Right cardiac atrium (tissue), 5 donors: ENCODE results near the gene GDPD5. TPM values are rescaled to one million over a fixed set of nuclear protein-coding genes. Genes with fewer than 3 reads are reported as not detected.

ENCODE experiments used
- ATAC-seq, 2 donors: fragments of 200-7000 bp; cut with Tn5 transposase; one replicate each; pipeline versions ENCODE4 v1.8.0 to v1.9.1; 2020; ENCODE audit warnings: moderate library complexity in 2 of 2, mild to moderate bottlenecking in 1 of 2
- DNase-seq, 3 donors: peaks; one replicate each; pipeline ENCODE4 v3.0.0-alpha.2; 2020
- H3K27ac ChIP-seq: one replicate; pipeline ENCODE4 v1.5.1; 2013; ENCODE audit warnings: mild to moderate bottlenecking, low read length, control low read depth, moderate library complexity
- H3K27me3 ChIP-seq: one replicate; pipeline ENCODE4 v1.6.1; 2013; ENCODE audit not compliant: control insufficient read depth, insufficient read depth
- H3K4me1 ChIP-seq: one replicate; pipeline ENCODE4 v1.6.1; 2013; ENCODE audit warnings: low read length; ENCODE audit not compliant: control insufficient read depth, insufficient read depth
- H3K4me3 ChIP-seq: one replicate; pipeline ENCODE4 v1.5.1; 2013; ENCODE audit warnings: low read length, control low read depth
- H3K9me3 ChIP-seq: one replicate; pipeline ENCODE4 v1.6.1; 2013; ENCODE audit warnings: low read length; ENCODE audit not compliant: control insufficient read depth
- WGBS: extraction: QIAGEN DNeasy Blood & Tissue Kit; methylation state at CpG from one replicate; pipeline ENCODE4 v1.1.7; 2013; 5-methylcytosine and 5-hydroxymethylcytosine counted together
- intact Hi-C, 4 donors: fragments of 100-400 bp; cut with DNase I; formaldehyde crosslinking; loops; one replicate each; pipeline versions ENCODE4 v1.11.0 to v1.14.0; 2022 to 2023
- long read RNA-seq, 4 donors: library from polyadenylated mRNA; unstranded; transcript quantifications; one replicate each; pipeline ENCODE4 v2.0.0, GENCODE V29; 2020 to 2021
- polyA plus RNA-seq: library from polyadenylated mRNA; stranded (reverse); fragments of 200-250 nt; gene quantifications from one replicate; pipeline ENCODE4 v1.2.3, GENCODE V29; 2013
- total RNA-seq, 4 donors: library from RNA; stranded (reverse); fragmentation: NEBNext Ultra II Directional; extraction: Animal tissue kit (Norgen Biotek cat#: 25700); gene quantifications; one replicate each; pipeline ENCODE4 v1.2.1, GENCODE V29; 2021
- donor health status: healthy with polysubstance abuse.
- donor health status: DM: no; HTN: yes; CAD: no.
- donor health status: DM: no; HTN: no; CAD: no.
- donor health status: DM: no; HTN: yes; CAD: no; lungs with severe emphysema.
- donor health status: DM: yes; HTN: yes; CAD: no.

Gene GDPD5
- total RNA-seq (1 to 10 TPM; 5.3 to 8.2 (median 6.8) TPM), polyA plus RNA-seq (8.5 TPM)
- long read RNA-seq, donor 1, partial matches to known transcripts, result 6 of 16 reads
- long read RNA-seq, donor 1, other reads (novel, unspliced or antisense), result 6 of 16 reads
- long read RNA-seq, donor 2, partial matches to known transcripts, result 1 of 7 reads
- long read RNA-seq, donor 2, other reads (novel, unspliced or antisense), result 1 of 7 reads
- long read RNA-seq, donor 3, partial matches to known transcripts, result 5 of 7 reads
- long read RNA-seq, donor 3, other reads (novel, unspliced or antisense), result 1 of 7 reads
- long read RNA-seq, donor 4, partial matches to known transcripts, result 0 of 6 reads
- long read RNA-seq, donor 4, other reads (novel, unspliced or antisense), result 2 of 6 reads

DNA sequence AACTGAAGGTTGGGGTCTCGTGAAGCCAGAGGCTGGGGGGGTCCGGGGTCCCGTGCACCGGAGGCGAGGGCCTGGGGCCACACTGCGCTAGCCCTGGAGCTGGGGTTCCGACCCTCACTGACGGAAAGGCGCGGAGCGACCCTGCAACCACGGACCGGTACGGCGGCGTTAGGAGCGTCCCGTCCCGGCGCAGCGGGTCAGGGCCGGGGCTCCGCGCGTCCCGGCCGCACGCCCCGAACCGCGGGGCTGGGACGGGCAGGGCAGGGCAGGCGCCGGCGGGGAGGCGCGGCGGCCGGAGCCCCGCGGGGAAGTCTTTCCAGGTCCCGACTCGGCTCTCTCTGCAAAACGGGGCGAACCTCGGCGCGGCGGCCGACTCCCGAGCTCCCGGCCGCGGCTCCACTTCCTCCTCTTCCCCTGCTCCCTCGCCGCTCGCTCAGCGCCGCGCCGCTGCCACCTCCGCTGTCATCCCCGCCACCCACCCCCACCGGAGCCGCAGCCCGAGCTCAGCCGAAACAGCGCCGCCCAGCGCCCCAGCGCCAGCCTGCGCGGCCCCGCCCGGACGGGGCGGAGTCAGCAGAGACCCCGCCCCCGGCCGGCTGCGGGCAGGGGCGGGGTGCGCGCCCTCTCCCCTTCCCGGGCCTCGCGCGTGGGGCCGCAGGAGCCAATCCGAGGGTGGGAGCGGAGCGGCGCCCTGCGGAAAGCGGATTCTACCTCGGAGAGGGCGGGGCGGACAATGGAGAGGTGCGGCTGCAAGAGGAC, at the start of gene GDPD5:
GDPD5 (minus strand) TSS at position 509 of the 759 bp plus-strand sequence. CDS start 48,206 bp downstream, outside the sequence.
- Histone ChIP-seq H3K27ac (no peak within 1 kb of the TSS), H3K4me1 (no peaks in the 10 kb centered on the region), H3K4me3 (peak within 1 kb of the TSS; percentile 79), H3K27me3 (no peaks in the 10 kb centered on the region), H3K9me3 (no peaks in the 10 kb centered on the region)
- intact Hi-C loops, result loop anchor here in 2 of 4 donors (5.0 to 10.0 kb wide), 3 partner anchors 128 to 241 kb away; partner anchors contain the start of gene RPS3 (in 1 of the 2)
- under 1% methylated on average over 99 of the region's 99 CpGs for WGBS
- ATAC-seq (peak; percentile 95 to 96), DNase-seq (peak; percentile 87 to 93 (median 93))

GRCh38 chr11:75574698-75575602, 49.2 kb upstream of the GDPD5 start:
- Histone ChIP-seq H3K4me3 (no peak overlapping the region), H3K27ac (no peak overlapping the region), H3K4me1 (no peaks in the 10 kb centered on the region), H3K9me3 (no peaks in the 10 kb centered on the region), H3K27me3 (no peaks in the 10 kb centered on the region)
- DNase-seq, result no peak
- intact Hi-C loops, result no loop called here
- WGBS, result 68% methylated on average over 12 of the region's 12 CpGs
- peak in 1 of 2 donors; percentile 22 for ATAC-seq

- intact Hi-C loops, result no loop called here
Measured at GRCh38 chr11:75572744-75573143, 47.0 kb upstream of the GDPD5 start.

DNA sequence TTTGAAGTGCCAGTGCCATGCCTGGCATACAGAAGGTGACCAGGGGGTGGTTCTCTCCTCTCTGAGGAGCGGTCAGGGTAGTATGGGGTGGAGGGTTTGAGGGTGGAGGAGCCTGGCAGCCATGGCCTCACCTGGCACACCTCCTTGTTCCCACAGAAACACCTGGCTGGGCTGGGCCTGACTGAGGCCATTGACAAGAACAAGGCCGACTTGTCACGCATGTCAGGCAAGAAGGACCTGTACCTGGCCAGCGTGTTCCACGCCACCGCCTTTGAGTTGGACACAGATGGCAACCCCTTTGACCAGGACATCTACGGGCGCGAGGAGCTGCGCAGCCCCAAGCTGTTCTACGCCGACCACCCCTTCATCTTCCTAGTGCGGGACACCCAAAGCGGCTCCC, 45.9 kb upstream of the GDPD5 start:
- no peak overlapping the region for H3K4me3 ChIP-seq
- intact Hi-C loops, result no loop called here
- DNase-seq (peak in 1 of 3 donors; percentile 42), ATAC-seq (no peak)
- H3K27ac ChIP-seq, result no peak overlapping the region
- H3K27me3 ChIP-seq, result no peaks in the 10 kb centered on the region
- no peaks in the 10 kb centered on the region for H3K9me3 ChIP-seq
- H3K4me1 ChIP-seq, result no peaks in the 10 kb centered on the region
- 95% methylated on average over 14 of the region's 14 CpGs for WGBS

More at GRCh38 chr11:75572744-75573143, 47.0 kb upstream of the GDPD5 start:
- no peak overlapping the region for H3K27ac ChIP-seq
- no peaks in the 10 kb centered on the region for H3K9me3 ChIP-seq
- peak in 1 of 2 donors; percentile 28 for ATAC-seq
- H3K27me3 ChIP-seq, result no peaks in the 10 kb centered on the region
- 46% methylated on average over 8 of the region's 8 CpGs for WGBS
- no peak for DNase-seq
- H3K4me3 ChIP-seq, result no peak overlapping the region
- H3K4me1 ChIP-seq, result no peaks in the 10 kb centered on the region

- ATAC-seq (no peak), DNase-seq (peak in 1 of 3 donors; percentile 24)
- Histone ChIP-seq H3K4me1 (peaks cover 6% of the 10 kb centered on the region), H3K27ac (peak overlapping the region; percentile 34), H3K9me3 (no peaks in the 10 kb centered on the region), H3K27me3 (no peaks in the 10 kb centered on the region), H3K4me3 (no peak overlapping the region)
- WGBS, result 56% methylated on average over 9 of the region's 9 CpGs
- intact Hi-C loops, result no loop called here
Measured at GRCh38 chr11:75570559-75571139, 44.9 kb upstream of the GDPD5 start.

DNA sequence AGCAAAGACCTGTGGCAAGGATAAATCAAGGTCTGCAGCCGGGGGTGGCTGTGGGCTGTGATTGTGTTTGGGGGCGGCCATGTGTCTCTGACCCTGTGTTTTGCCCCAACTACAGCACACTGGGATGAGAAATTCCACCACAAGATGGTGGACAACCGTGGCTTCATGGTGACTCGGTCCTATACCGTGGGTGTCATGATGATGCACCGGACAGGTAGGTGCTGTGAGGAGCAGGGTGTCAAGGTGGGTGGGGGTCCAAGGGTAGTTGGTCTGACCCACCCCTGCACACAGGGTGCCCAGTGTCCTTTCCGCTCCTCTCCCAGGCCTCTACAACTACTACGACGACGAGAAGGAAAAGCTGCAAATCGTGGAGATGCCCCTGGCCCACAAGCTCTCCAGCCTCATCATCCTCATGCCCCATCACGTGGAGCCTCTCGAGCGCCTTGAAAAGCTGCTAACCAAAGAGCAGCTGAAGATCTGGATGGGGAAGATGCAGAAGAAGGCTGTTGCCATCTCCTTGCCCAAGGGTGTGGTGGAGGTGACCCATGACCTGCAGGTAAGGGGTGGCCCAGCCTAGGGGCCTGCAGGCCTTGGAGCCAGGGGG, 43.0 kb upstream of the GDPD5 start:
- DNase-seq (peak in 1 of 3 donors; percentile 21), ATAC-seq (no peak)
- no peak overlapping the region for H3K27ac ChIP-seq
- intact Hi-C loops, result no loop called here
- no peaks in the 10 kb centered on the region for H3K27me3 ChIP-seq
- no peak overlapping the region for H3K4me3 ChIP-seq
- WGBS, result 79% methylated on average over 14 of the region's 14 CpGs
- H3K9me3 ChIP-seq, result no peaks in the 10 kb centered on the region
- H3K4me1 ChIP-seq, result peaks cover 17% of the 10 kb centered on the region

GRCh38 chr11:75567971-75568370, 42.2 kb upstream of the GDPD5 start:
- Histone ChIP-seq H3K4me1 (peaks cover 17% of the 10 kb centered on the region), H3K27me3 (no peaks in the 10 kb centered on the region), H3K27ac (no peak overlapping the region), H3K9me3 (no peaks in the 10 kb centered on the region), H3K4me3 (no peak overlapping the region)
- peak in 1 of 3 donors; percentile 30 for DNase-seq
- intact Hi-C loops, result no loop called here
- 85% methylated on average over 6 of the region's 6 CpGs for WGBS
- no peak for ATAC-seq

DNA sequence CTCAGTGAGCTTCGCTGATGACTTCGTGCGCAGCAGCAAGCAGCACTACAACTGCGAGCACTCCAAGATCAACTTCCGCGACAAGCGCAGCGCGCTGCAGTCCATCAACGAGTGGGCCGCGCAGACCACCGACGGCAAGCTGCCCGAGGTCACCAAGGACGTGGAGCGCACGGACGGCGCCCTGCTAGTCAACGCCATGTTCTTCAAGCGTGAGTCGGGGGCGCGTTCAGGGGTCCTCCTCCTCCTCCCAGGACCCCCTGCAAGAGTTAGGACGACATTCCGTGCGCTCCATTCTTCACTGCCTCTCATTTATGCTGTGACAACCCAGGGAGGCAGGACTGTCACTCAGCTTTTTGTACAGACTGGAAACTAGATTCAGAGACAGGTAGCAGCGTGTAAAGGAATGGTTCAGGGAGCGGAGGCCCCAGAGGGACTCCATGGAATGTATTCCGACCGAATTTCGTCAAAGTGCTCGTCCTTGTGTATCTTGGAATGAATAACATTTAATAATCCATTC, 41.1 kb upstream of the GDPD5 start:
- ATAC-seq (no peak), DNase-seq (peak in 1 of 3 donors; percentile 68)
- Histone ChIP-seq H3K27me3 (no peaks in the 10 kb centered on the region), H3K4me1 (peaks cover 17% of the 10 kb centered on the region), H3K9me3 (no peaks in the 10 kb centered on the region), H3K27ac (no peak overlapping the region), H3K4me3 (no peak overlapping the region)
- 83% methylated on average over 34 of the region's 34 CpGs for whole genome bisulfite sequencing
- intact Hi-C loops, result no loop called here

- Histone ChIP-seq H3K27ac (peak overlapping the region; percentile 100), H3K9me3 (no peaks in the 10 kb centered on the region), H3K27me3 (no peaks in the 10 kb centered on the region), H3K4me3 (no peak overlapping the region), H3K4me1 (peaks cover 20% of the 10 kb centered on the region)
- WGBS, result 76% methylated on average over 43 of the region's 43 CpGs
- ATAC-seq, result no peak
- peak in 1 of 3 donors; percentile 53 for DNase-seq
- intact Hi-C loops, result no loop called here
Measured at GRCh38 chr11:75565916-75566762, 40.4 kb upstream of the GDPD5 start.
